NCI-H2029 treated with DMSO at 0.1 percent for 48 hours (cell line): Measurements from ENCODE around the gene RAB20.
"Not testable (repeated sequence)": the region's sequence is repeated elsewhere in the genome, so short reads cannot be mapped to it uniquely, and the experiment has no call there.

ENCODE experiments used
- DNase-seq: peaks from one replicate; lab custom pipeline; 2025; lab: John Stamatoyannopoulos, UW

The RAB20 gene

DNA sequence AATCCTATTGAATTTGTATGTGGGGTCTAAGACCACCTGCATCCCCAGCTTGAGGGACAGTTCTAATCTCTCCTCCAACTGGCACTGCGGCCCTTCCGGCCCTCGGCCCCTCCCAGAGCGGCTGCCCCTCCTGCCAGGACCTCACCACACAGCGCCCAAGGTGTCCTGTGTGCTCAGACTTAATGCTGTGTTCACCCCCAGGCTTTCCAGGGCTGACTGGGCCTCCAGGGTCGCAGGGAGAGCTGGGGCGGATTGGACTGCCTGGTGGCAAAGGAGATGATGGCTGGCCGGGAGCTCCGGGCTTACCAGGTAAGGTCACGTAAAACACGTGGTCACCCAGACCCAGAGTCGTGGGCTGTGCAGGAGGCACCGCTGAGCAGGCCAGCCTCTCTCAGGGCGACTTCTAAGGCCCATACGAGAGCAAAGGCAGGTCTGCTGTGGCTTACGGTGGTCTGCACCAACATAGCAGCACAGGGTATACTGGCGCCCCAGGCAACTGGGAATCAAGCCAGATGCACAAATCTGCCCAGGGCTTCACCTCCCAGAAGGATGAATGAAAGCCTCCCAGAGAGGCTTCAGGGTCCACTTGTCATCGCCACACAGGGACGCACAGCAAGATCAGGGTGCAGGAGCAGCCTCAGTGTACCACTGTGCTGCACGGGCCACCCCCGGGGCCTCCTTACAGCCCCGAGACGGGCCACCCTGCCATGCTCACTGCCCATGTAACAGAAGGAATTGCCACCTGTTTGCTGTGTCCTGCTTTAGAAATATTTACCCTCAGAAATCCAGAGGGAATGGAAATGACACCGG lies 69.4 kb downstream of the RAB20 start:
- DNase-seq: no peak

DNA sequence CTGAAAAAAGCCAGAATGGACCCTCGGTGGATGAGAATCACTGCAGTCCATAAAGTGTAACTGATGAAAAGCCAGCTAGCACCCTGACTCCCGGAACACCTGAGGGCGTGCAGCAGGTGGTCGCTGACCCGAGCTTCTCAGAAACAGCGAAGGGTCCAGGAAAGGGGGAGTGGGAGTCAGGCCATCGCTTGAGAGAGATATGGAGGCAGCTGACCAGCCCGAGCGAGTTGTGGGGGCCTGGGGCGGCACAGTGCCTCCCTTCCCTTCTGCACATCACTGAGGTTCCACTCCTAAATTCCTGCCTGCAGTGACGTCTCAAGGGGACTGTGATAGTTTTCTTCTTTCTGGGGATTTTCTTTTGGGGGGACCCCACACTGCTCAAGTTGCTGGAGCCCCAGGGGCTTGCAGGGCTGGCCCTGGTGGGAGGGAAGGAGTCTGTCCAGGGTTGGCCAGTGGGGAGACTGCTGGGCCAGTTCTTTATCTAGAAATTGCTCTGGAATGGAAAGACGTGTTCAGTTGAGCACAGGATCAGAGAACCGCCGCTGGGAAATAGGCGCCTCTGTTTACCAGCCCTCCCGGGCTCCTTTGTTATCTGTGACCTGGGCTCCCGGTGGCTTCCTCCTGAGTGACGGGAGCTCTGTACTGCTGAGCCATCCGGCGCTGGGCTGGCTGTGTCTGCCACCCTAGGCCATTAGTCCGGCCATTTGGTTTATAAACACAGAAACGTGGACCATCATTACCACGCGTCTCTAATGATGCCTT lies 71.3 kb downstream of the RAB20 start:
- DNase-seq: no peak

DNA sequence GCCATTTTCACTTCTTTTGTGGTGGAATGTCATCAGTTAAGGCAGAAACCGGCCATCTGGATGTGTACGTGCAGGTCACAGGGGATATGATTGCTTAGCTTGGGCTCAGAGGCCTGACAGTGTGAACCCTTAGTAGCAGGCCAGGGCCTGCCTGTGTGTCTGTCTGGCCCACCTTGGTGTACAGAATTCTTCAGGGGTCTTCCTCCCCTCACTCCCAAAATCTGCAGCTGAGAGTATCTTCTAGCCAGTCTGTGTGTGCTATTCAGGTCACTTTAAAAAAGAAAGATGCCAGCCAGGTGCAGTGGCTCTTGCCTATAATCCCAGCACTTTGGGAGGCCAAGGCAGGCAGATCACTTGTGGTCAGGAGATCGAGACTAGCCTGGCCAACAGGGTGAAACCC lies 74.6 kb downstream of the RAB20 start:
- DNase-seq: not testable (repeated sequence)

DNA sequence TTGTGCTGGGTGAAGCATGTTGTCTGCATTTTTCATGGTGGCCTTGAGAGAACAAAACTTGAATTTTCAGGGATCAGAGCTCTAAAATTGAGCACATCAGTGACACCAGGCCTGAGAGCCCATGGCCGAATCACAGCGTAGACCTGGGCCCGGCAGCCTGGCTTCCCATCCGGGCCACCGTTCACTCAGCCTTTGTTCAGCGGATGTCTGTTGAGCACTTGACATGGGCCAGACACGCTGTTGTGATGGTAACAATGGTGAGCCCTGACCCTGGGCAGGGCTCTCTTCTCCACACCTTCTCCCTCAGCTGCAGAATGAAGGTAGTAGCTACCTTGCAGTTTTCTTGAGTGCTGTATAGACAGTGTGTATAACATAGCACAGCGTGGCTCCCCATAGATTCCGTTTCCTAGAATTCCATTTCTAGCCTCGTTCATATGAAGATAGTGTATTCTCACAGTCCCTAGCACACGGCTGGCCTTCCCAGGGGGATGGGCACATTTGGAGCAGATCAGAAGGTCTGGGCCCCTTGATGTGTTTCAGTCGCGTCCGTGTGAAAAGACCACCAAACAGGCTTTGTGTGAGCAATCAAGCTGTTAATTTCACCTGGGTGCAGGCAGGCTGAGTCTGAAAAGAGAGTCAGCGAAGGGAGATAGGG lies 75.3 kb downstream of the RAB20 start:
- DNase-seq: no peak

DNA sequence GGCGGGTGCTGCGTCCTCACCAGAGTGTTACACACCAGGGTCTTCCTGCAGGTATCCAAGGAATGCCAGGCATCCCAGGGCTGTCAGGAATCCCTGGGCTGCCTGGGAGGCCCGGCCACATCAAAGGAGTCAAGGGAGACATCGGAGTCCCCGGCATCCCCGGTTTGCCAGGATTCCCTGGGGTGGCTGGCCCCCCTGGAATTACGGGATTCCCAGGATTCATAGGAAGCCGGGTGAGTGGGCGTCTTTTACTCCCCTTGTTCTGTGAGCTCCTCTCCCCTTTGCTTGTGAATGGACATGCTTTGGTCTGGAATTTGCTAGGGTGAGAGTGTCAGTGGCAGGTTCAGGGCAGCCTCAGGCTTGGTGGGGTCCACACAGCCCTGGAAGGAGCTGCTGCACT lies 75.9 kb downstream of the RAB20 start:
- no peak for DNase-seq

DNA sequence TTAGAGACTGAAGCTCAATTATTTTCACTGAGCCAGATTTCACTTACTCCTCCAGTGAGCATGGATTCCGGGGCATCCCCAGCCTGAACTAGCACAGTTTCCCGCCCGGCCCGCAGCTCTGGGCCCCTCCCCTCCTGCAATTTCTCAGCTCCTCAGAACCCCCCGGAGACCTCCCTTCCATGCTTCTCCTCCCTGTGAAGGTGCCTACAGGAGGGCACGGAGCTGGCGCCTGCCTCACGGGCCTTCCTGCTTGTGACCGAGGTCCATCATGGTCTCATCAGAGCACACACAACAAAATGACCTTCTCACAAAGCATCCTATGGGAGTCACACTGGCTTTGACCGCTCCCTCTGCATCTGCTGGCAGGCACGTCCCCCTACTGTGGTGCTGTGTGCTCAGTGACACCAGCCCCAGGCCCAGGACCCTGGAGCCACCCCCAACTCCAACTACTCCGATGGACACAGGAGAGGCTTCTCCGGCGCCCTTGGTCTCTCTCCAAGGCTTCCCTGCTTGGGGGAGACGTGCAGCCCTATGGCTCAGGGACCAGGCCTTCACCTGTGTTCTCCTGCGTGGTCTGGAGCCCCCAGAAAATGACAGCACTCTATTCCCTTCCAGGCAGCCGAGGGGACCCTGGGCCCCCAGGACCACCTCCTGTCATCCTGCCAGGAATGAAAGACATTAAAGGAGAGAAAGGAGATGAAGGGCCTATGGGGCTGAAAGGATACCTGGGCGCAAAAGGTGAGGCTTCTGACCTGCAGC lies 77.1 kb downstream of the RAB20 start:
- DNase-seq: no peak

DNA sequence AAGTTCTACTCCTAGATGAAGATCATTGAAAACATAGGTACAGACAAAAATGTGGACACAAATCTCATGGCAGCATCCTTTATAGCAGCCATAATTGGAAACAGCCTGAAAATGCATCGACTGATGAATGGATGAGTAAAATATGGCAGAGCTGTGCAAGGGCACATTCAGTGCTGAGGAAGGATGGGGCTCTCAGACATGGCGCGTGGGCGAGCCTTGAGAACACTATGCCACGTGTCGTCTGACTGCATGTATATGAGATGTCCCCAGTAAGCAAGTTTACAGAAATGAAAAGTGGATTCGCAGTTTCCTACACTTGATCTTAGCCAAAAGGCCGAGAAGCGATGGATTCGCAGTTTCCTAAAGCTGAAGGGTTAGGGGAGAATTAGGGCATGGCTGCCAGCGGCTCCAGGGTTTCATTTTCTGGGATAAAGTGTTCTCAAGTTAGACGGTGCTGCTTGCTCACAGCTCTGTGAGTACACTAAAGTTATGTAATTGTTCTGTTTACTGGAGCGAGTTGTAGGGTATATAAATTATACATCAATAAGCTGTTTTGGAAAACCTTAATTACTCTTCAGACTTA lies 78.0 kb downstream of the RAB20 start:
- no peak for DNase-seq

DNA sequence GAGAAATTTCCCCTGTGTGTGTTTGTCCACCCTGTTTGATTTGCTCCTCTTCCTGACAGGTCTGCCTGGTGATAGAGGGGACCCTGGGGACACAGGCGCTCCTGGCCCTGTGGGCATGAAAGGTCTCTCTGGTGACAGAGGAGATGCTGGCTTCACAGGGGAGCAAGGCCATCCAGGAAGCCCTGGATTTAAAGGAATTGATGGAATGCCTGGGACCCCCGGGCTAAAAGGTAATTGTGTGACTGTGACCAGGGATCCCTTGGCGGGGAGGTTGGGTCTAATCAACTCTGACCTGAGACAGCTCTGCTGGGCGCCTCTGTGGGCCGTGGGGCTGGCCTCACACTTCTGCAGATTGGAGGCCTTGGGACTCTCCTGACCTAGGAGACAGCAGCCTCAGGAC lies 81.4 kb downstream of the RAB20 start:
- DNase-seq: no peak

DNA sequence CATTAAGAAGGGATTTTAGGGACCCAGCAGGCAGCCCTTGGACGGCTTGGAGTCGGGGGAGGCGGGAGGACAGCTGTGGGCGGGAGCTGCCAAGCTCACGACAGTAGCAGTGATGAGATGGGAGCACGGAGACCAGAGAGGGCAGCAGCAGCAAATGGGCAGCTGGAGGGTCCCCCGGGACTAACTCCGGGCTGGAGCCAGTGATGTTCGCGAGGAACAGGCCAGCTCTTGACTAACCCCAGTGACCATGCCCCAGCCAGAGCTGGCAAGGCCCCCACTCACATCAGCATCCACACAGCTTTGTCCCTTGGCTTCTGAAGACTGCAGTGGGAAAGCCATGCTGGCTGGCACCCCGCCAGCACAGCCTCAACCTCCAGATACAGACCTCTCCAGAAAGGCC lies 81.9 kb downstream of the RAB20 start:
- DNase-seq: no peak

DNA sequence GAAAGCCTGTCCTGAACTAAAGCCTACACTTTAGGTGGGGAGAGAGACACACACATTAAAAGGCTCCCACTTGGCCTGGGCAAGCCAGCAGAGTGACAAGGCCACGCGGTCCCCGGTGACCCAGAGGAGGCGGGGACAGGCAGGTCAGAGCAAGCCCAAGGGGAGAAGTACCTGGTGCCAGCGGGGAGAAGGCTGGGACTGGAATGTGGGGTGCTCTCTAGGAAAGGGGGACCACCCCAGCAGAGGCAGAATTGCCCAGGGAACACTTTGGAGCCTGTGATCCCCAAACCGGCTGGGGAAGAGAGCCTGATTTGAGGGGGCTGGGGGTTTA lies 82.3 kb downstream of the RAB20 start:
- DNase-seq: no peak

DNA sequence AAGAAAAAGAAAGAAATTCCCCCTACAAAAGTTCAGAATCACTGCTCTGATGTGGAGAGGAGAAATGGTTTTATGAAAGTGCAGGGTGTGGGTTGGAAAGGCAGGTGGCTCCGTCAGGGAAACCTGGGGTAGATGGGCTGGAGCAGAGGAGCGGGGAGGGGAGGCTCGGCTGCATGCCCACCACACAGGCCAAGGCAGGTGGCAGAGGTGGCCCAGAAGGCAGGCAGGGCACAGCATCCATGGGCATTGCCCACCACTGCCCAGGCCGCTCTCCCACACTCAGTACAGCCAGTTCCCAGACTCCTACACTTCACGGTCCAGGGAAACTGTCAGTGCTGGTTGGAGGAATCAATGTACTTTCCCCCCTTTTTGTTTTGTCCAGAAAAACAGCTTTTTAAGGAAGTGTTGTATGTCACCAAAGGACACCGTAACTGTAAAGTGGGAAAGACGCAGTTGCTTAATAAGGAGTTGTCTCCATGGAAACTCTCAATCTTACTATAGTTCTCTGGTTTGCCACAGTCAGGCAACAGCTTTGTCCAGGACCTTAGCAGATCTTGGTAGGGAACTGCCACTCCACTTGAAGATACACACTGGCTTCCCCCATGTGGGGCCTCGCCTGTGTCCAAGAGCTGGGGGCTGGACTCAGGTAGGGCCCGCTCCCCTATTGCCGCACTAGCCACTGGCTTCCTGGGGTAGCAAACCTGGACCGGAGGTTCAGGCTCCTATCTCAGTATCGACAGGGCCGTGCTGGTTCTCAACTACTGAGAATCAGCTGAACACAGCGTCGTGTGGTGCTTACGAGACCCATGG lies 82.9 kb downstream of the RAB20 start:
- DNase-seq: no peak

DNA sequence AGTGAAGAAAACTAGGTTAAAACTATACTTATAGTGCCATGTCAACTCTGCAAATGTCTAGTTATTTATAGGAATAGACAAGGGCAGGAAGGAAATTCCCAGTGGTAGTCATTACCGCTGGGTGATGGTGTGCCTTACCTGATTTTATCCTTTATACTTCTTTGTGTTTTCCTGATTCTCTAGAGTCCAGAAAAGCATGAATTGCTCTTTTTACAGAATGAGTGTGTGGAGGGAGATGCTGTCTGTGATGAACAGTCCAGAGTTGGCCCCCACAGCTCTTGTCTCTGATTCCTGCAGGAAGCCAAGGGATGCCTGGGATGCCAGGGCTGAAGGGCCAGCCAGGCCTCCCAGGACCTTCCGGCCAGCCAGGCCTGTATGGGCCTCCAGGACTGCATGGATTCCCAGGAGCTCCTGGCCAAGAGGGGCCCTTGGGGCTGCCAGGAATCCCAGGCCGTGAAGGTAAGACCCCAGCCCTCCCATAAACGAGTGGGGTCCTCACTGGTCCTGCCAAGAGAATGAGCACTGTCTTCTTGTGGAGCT lies 83.7 kb downstream of the RAB20 start:
- DNase-seq: no peak

DNA sequence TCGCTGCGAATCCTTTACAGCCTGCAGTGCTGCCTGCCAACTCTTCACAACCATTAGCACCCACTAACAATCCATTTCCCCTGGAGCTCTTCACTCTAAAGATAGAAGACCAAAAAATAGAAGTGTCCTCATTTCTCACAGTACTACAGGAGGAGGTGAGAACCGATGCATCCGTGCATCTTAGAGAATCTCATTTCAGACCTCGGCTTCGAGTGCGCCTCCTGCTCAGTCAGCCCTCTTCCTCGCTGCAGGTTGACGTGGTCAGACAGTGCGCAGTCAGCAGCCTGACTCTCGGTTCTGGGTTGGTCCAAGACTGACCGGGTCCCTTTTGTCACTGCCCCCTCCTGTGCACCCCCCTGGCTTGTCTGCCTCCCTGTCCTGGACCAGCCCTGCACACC lies 85.3 kb downstream of the RAB20 start:
- DNase-seq: no peak

DNA sequence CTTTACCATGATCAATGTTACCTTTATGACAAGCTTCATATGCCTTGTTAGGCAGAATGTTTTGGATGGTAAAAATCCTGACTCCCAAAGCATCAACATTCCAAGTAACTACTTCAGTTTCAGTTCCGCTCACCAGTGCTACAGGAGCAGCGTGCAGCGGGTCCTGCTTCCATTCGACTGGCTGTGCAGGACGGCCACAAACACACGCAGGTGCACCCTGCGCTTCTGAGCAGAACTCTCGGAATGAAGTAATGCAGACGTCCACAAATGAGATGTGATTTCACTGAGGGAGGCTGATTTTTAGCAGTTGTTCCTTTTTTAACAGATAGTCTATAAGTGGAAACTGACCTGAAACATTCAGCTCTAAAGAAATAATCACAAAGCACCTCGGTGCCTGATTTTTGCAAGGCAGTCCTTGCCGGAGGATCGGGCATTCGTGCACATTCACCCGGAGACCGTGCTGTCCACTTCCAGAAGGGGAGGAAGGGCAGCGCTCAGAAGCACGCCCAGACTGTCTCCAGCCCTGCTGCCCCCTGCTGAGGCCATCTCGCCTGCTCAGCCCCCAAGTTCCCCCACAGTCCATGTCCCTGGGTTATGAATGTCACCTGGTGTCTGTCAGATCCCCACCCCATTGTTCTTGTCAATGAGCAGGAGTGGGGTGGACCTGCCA lies 85.8 kb downstream of the RAB20 start:
- DNase-seq: no peak

DNA sequence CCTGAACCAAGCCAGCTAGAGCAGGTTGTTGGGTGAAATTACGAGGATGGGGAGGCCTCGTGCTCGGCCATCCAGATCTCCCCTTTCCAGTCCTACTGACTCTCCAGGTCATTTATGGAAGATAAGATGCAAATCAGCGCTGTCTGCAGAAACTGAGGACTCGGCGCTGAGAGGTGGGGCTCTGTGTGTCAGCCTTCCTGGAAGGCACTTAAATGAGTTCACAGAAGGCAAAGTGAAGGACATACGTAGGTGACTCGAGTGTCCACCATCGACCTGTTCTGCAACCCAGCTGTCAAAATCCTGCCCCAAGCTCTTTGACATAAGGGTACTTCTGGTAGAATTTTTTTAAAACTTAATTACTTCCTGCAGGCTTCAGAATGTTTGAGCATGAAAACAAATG lies 86.4 kb downstream of the RAB20 start:
- peak; percentile 28 for DNase-seq

DNA sequence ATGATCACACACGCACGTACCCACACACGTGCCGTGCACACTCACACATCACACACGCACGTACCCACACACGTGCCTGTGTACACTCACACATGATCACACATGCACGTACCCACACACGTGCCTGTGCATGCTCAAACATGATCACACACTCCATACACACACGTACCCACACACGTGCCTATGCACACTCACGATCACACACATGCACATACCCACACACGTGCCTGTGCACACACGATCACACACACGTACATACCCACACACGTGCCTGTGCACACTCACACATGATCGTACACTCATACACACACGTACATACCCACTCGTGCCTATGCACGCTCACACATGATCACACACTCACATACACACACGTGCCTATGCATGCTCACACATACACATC lies 86.8 kb downstream of the RAB20 start:
- DNase-seq: no peak
